Measurements from ENCODE around the gene LARGE1. TPM values are rescaled to one million over a fixed set of nuclear protein-coding genes. Genes with fewer than 3 reads are reported as not detected.

LARGE1 gene
- total RNA-seq, 2 donors from 2014 or later, result 12.5 to 21.1 TPM

DNA sequence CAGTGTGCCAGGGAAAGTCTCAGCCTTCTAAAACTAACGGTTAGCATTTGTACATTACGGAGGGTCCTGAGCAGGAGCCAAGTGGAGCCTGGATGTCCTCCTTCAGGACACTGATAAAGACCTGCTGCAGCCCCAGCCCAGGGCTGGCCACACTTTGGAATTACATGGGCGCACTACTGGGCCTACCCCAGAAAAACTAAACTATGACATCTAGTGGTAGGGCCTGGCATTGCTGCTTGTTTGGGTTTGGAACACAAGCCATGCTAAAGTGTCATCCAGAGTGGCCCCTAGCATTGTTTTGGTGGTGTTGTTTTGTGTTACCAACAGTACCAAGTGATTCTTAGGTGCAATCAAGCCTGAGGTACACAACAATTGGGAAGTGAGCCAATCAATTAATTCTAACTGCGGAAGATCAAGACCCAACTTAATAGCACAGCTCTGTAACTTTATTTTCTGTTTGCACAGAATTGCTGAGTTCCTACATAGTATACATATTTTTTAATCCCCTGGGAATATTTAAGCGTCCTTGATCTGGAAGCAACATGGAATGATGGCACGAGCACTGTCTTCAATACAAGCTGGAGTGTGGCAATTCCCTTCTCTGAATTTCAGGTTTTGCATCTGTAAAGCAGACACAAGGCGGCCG lies 340.7 kb downstream of the LARGE1 start:
- WGBS, 2 donors, result 38 to 44% methylated on average over 8 of the region's 8 CpGs
- H3K4me1 ChIP-seq, result peaks cover 24% of the 10 kb centered on the region
- H3K27me3 ChIP-seq, result no peaks in the 10 kb centered on the region
- DNase-seq (peak; percentile 75 to 77 (median 76)), ATAC-seq (peak; percentile 89)
- intact Hi-C loops (cut with DNase I), result loop anchor here (5.0 kb wide), 2 partner anchors 62 to 267 kb away; no protein-coding TSS in a partner anchor
- H3K9me3 ChIP-seq, result no peaks in the 10 kb centered on the region
- TF ChIP-seq, protein P1, sequence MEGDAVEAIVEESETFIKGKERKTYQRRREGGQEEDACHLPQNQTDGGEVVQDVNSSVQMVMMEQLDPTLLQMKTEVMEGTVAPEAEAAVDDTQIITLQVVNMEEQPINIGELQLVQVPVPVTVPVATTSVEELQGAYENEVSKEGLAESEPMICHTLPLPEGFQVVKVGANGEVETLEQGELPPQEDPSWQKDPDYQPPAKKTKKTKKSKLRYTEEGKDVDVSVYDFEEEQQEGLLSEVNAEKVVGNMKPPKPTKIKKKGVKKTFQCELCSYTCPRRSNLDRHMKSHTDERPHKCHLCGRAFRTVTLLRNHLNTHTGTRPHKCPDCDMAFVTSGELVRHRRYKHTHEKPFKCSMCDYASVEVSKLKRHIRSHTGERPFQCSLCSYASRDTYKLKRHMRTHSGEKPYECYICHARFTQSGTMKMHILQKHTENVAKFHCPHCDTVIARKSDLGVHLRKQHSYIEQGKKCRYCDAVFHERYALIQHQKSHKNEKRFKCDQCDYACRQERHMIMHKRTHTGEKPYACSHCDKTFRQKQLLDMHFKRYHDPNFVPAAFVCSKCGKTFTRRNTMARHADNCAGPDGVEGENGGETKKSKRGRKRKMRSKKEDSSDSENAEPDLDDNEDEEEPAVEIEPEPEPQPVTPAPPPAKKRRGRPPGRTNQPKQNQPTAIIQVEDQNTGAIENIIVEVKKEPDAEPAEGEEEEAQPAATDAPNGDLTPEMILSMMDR (IDR thresholded peaks at IDR 0.05), result peak; percentile 74 to 94 (median 89)
- no peak for TF ChIP-seq POLR2A (IDR thresholded peaks at IDR 0.05)
- no peak overlapping the region for H3K4me3 ChIP-seq
- no peaks in the 10 kb centered on the region for H3K36me3 ChIP-seq (replicated peaks in 1 of 2; ENCODE audit: insufficient read depth in 1 of 2, low read depth in 2 of 2)
- peak overlapping the region in 1 of 4 donors; percentile 49 for H3K27ac ChIP-seq

GRCh38 chr22:33578752-33579151 lies 341.5 kb downstream of the LARGE1 start:
- H3K4me1 ChIP-seq, result peaks cover 24% of the 10 kb centered on the region
- DNase-seq (no peak), ATAC-seq (peak; percentile 20)
- intact Hi-C loops (cut with DNase I), result no loop called here
- peak overlapping the region in 2 of 4 donors; percentile 7 to 49 for H3K27ac ChIP-seq
- H3K27me3 ChIP-seq, result no peaks in the 10 kb centered on the region
- 22 to 43% methylated on average over 1 of the region's 1 CpG for WGBS, 2 donors
- TF ChIP-seq, protein P1 (IDR thresholded peaks at IDR 0.05), result no peak
- no peak for TF ChIP-seq POLR2A (IDR thresholded peaks at IDR 0.05)
- H3K4me3 ChIP-seq, result no peak overlapping the region
- no peaks in the 10 kb centered on the region for H3K36me3 ChIP-seq (replicated peaks in 1 of 2; ENCODE audit: insufficient read depth in 1 of 2, low read depth in 2 of 2)
- H3K9me3 ChIP-seq, result no peaks in the 10 kb centered on the region

DNA sequence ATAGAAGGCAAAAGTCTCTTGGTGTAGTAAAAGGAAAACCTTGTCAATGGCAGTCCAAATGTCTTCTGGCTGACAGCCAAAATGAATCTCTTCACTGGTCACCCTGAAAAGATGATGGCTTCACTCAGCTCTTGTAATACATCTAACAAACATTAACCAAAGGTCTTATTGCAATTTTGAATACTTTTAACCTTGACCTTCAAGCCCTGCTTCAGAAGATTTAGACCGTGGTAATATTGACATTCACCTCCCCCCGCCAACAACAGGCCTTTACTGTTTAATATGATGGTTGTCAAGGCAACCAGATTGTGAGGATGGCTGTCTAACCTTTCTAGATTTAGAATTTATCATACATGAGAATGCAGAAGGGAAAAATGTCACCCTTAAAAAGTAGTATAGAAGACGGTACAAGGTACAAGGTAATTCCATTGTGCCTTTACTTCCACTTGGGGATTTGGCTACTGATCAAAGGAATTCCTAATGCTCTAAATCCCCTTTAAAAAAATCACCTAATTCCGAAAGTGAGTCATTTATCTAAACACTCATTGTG lies 342.3 kb downstream of the LARGE1 start:
- Histone ChIP-seq H3K27ac (peak overlapping the region in 2 of 4 donors; percentile 7 to 49), H3K4me1 (peaks cover 26% of the 10 kb centered on the region), H3K9me3 (no peaks in the 10 kb centered on the region), H3K4me3 (no peak overlapping the region), H3K27me3 (no peaks in the 10 kb centered on the region), H3K36me3 (replicated peaks in 1 of 2; ENCODE audit: insufficient read depth in 1 of 2, low read depth in 2 of 2) (no peaks in the 10 kb centered on the region)
- no peak for TF ChIP-seq POLR2A (IDR thresholded peaks at IDR 0.05)
- TF ChIP-seq, protein P1 (IDR thresholded peaks at IDR 0.05), result no peak
- intact Hi-C loops (cut with DNase I), result no loop called here
- ATAC-seq, result peak; percentile 67
- DNase-seq, result peak; percentile 30 to 62 (median 41)
- 9 to 13% methylated on average over 4 of the region's 4 CpGs for WGBS, 2 donors

GRCh38 chr22:33576205-33576604 lies 344.1 kb downstream of the LARGE1 start:
- Histone ChIP-seq H3K4me1 (peaks cover 27% of the 10 kb centered on the region), H3K36me3 (replicated peaks in 1 of 2; ENCODE audit: insufficient read depth in 1 of 2, low read depth in 2 of 2) (no peaks in the 10 kb centered on the region), H3K9me3 (no peaks in the 10 kb centered on the region), H3K27ac (no peak overlapping the region), H3K4me3 (no peak overlapping the region), H3K27me3 (no peaks in the 10 kb centered on the region)
- 83 to 90% methylated on average over 3 of the region's 3 CpGs for WGBS, 2 donors
- no peak for ATAC-seq
- intact Hi-C loops (cut with DNase I), result no loop called here
- TF ChIP-seq POLR2A (IDR thresholded peaks at IDR 0.05), result no peak
- TF ChIP-seq, protein P1 (IDR thresholded peaks at IDR 0.05), result no peak
- DNase-seq, result no peak

Data from body of pancreas (tissue), 4 donors.